Keratinocyte (primary cell): ENCODE measurements around the gene PYGM. TPM values are rescaled to one million over a fixed set of nuclear protein-coding genes. Genes with fewer than 3 reads are reported as not detected.

Experiments used
- DNase-seq: peaks from one replicate; pipeline ENCODE4 v3.0.0-alpha.2; 2011; ENCODE audit warnings: low read depth, missing footprints, low spot score
- FAIRE-seq: peaks from 2 replicates; lab custom pipeline; 2011; peaks lifted over from hg19 to GRCh38; lab: Jason Lieb, UNC
- H2AFZ ChIP-seq: 2 replicates; pipeline ENCODE4 v1.6.0; 2012; ENCODE audit warnings: low read length, control low read depth, inconsistent platforms; ENCODE audit not compliant: control insufficient read depth
- H3K27ac ChIP-seq: 2 replicates; pipeline ENCODE4 v1.5.1; 2011; ENCODE audit warnings: low read length; ENCODE audit not compliant: control insufficient read depth, insufficient read depth
- H3K27me3 ChIP-seq: 3 replicates; pipeline ENCODE4 v1.6.0; 2011; ENCODE audit warnings: low read length; ENCODE audit not compliant: control insufficient read depth, insufficient read depth; ENCODE audit errors: extremely low read depth
- H3K36me3 ChIP-seq, 2 experiments: 2 replicates in 1 of 2; 3 replicates in 1 of 2; pipeline ENCODE4 v1.5.1; 2011; ENCODE audit warnings: low read length in 2 of 2, mild to moderate bottlenecking in 1 of 2; ENCODE audit not compliant: control insufficient read depth in 2 of 2, insufficient read depth in 2 of 2; ENCODE audit errors: extremely low read depth in 1 of 2
- H3K4me1 ChIP-seq: 3 replicates; pipeline ENCODE4 v1.5.1; 2011; ENCODE audit warnings: low read length; ENCODE audit not compliant: control insufficient read depth, insufficient read depth; ENCODE audit errors: extremely low read depth
- H3K4me2 ChIP-seq: 3 replicates; pipeline ENCODE4 v1.6.0; 2011; ENCODE audit warnings: low read depth, low read length; ENCODE audit not compliant: control insufficient read depth, insufficient read depth; ENCODE audit errors: extremely low read depth
- H3K4me3 ChIP-seq, 3 experiments: fragments of 200-600 bp in 1 of 3; sonication (generic) in 1 of 3; 2 replicates in 2 of 3; 3 replicates in 1 of 3; pipeline ENCODE4 v1.5.1; 2011 to 2016; ENCODE audit warnings: low read length in 3 of 3, mild to moderate bottlenecking in 3 of 3, control low read depth in 2 of 3, inconsistent platforms in 1 of 3, low read depth in 1 of 3, mixed read lengths in 1 of 3, mixed run types in 1 of 3, moderate library complexity in 1 of 3; ENCODE audit not compliant: control insufficient read depth in 2 of 3, insufficient read depth in 2 of 3; ENCODE audit errors: extremely low read depth in 1 of 3
- H3K79me2 ChIP-seq: 2 replicates; pipeline ENCODE4 v1.6.0; 2012; ENCODE audit warnings: low read length; ENCODE audit not compliant: control insufficient read depth, insufficient read depth
- H3K9ac ChIP-seq: 3 replicates; pipeline ENCODE4 v1.6.0; 2011; ENCODE audit warnings: low read length; ENCODE audit not compliant: control insufficient read depth, insufficient read depth; ENCODE audit errors: extremely low read depth
- H3K9me1 ChIP-seq: 3 replicates; pipeline ENCODE4 v1.6.0; 2011; ENCODE audit warnings: low read length; ENCODE audit not compliant: control insufficient read depth, insufficient read depth; ENCODE audit errors: extremely low read depth
- H3K9me3 ChIP-seq: 2 replicates; pipeline ENCODE4 v1.5.1; 2012; ENCODE audit warnings: low read depth, low read length; ENCODE audit not compliant: control insufficient read depth
- H4K20me1 ChIP-seq: 3 replicates; pipeline ENCODE4 v1.6.0; 2011; ENCODE audit warnings: low read length; ENCODE audit not compliant: control insufficient read depth, insufficient read depth; ENCODE audit errors: extremely low read depth
- CTCF ChIP-seq, 3 experiments: IDR thresholded peaks in 1 of 3; conservative IDR thresholded peaks in 1 of 3; optimal IDR thresholded peaks in 1 of 3; 2 replicates in 2 of 3; 3 replicates in 1 of 3; pipeline versions ENCODE3 to v1.5.1; 2011; ENCODE audit warnings: low read length in 3 of 3, mild to moderate bottlenecking in 3 of 3, moderate library complexity in 2 of 3, control low read depth in 1 of 3, inconsistent platforms in 1 of 3; ENCODE audit not compliant: insufficient read depth in 2 of 3; ENCODE audit errors: extremely low read depth in 1 of 3
- EZH2 ChIP-seq: IDR thresholded peaks from one replicate; pipeline ENCODE4 v1.6.1; 2012; ENCODE audit warnings: inconsistent platforms, mild to moderate bottlenecking, low read length, moderate library complexity
- dilution Hi-C: fragments of 300-500 bp; cut with MboI; formaldehyde crosslinking; loops from one replicate; pipeline ENCODE4 v1.7.0; 2020; ENCODE audit warnings: low sequenced_read_pairs; ENCODE audit not compliant: extremely low pct_ligation_motif_present
- polyA plus RNA-seq, 5 experiments: library from polyadenylated mRNA; depleted of rRNA in 3 of 5; stranded (reverse) in 3 of 5; stranded (forward) in 1 of 5; unstranded in 1 of 5; fragments of >200 nt; gene quantifications; 1 replicate in 1 of 5; 2 replicates in 3 of 5; 3 replicates in 1 of 5; pipeline versions ENCODE4 v1.2.1 to v1.2.3, GENCODE V29; 2011 to 2012; ENCODE audit warnings: missing spikeins in 2 of 5, low read depth in 1 of 5, low replicate concordance in 1 of 5

The PYGM gene
- polyA plus RNA-seq, 1 donor (not counting 4 experiments of a cell fraction or from before 2014, with no cell fraction given), result 0.05 TPM

- no peaks in the 10 kb centered on the region for H3K36me3 ChIP-seq
- H3K27ac ChIP-seq, result no peak overlapping the region
- peaks cover 74% of the 10 kb centered on the region for H3K27me3 ChIP-seq
- H3K4me3 ChIP-seq, result peak overlapping the region; percentile 39 to 62 (median 61)
- H4K20me1 ChIP-seq, result no peaks in the 10 kb centered on the region
- peaks cover 22% of the 10 kb centered on the region for H3K4me1 ChIP-seq
- peak overlapping the region; percentile 90 for H3K4me2 ChIP-seq
- no peaks in the 10 kb centered on the region for H3K9me3 ChIP-seq
- H2AFZ ChIP-seq, result peak overlapping the region; percentile 75
- H3K9ac ChIP-seq, result peak overlapping the region; percentile 41
- no peak for DNase-seq
- dilution Hi-C loops, result no loop called here
- peak; percentile 18 for TF ChIP-seq EZH2
- peak; percentile 57 to 88 (median 87) for TF ChIP-seq CTCF (optimal IDR thresholded peaks at IDR 0.05 in 1 of 3, IDR thresholded peaks at IDR 0.05 in 1 of 3, conservative IDR thresholded peaks at IDR 0.05 in 1 of 3; ENCODE audit: extremely low read depth in 1 of 3, insufficient read depth in 2 of 3, low read length in 3 of 3)
- no peak for FAIRE-seq
- H3K79me2 ChIP-seq, result no peaks in the 10 kb centered on the region
- H3K9me1 ChIP-seq, result no peaks in the 10 kb centered on the region
Observed at GRCh38 chr11:64742889-64743590, 16.7 kb downstream of the PYGM start.

GRCh38 chr11:64742087-64742888, 17.5 kb downstream of the PYGM start:
- Histone ChIP-seq H3K9me3 (no peaks in the 10 kb centered on the region), H4K20me1 (no peaks in the 10 kb centered on the region), H3K9me1 (no peaks in the 10 kb centered on the region), H3K9ac (peak overlapping the region; percentile 41), H3K4me3 (peak overlapping the region; percentile 39 to 62 (median 61)), H3K27me3 (peaks cover 74% of the 10 kb centered on the region), H2AFZ (peak overlapping the region; percentile 75), H3K79me2 (no peaks in the 10 kb centered on the region), H3K36me3 (no peaks in the 10 kb centered on the region), H3K4me2 (peak overlapping the region; percentile 90), H3K4me1 (peaks cover 21% of the 10 kb centered on the region), H3K27ac (no peak overlapping the region)
- FAIRE-seq (no peak), DNase-seq (no peak)
- dilution Hi-C loops, result no loop called here
- TF ChIP-seq CTCF (optimal IDR thresholded peaks at IDR 0.05 in 1 of 3, IDR thresholded peaks at IDR 0.05 in 1 of 3, conservative IDR thresholded peaks at IDR 0.05 in 1 of 3; ENCODE audit: extremely low read depth in 1 of 3, insufficient read depth in 2 of 3, low read length in 3 of 3), result no peak
- peak; percentile 58 for TF ChIP-seq EZH2
